NCI-H146 treated with DMSO at 0.1 percent for 48 hours (cell line): ENCODE measurements around the gene GALNS.
A peak's percentile ranks its signal among the peaks of the same experiment; 100 is the strongest.
"Not testable (repeated sequence)": the region's sequence is repeated elsewhere in the genome, so short reads cannot be mapped to it uniquely, and the experiment has no call there.

Source experiments
- DNase-seq: peaks from one replicate; lab custom pipeline; 2025; ENCODE audit not compliant: unreplicated experiment; lab: John Stamatoyannopoulos, UW

Gene GALNS

DNA sequence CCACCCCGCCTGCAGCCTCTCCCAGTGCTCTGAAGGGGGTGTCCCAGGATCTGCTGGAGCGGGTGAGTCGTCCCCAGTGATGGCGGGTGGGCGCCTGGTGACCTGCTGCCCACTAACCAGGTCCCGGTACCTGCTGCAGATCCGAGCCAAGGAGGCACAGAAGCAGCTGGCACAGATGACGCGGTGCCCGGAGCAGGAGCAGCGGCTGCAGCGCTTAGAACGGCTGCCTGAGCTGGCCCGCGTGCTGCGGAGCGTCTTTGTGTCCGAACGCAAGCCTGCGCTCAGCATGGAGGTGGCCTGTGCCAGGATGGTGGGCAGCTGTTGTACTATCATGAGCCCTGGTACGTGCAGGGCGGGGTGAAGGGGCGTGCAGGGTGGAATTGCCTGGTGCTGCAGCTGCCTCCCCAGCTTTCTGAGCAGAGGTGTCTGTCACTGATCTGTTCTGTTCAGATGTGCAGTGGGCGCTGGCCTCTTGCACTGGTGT, 49.6 kb downstream of the GALNS start:
- no peak for DNase-seq

- no peak for DNase-seq
Observed at GRCh38 chr16:88806491-88807111, 50.1 kb downstream of the GALNS start.

DNA sequence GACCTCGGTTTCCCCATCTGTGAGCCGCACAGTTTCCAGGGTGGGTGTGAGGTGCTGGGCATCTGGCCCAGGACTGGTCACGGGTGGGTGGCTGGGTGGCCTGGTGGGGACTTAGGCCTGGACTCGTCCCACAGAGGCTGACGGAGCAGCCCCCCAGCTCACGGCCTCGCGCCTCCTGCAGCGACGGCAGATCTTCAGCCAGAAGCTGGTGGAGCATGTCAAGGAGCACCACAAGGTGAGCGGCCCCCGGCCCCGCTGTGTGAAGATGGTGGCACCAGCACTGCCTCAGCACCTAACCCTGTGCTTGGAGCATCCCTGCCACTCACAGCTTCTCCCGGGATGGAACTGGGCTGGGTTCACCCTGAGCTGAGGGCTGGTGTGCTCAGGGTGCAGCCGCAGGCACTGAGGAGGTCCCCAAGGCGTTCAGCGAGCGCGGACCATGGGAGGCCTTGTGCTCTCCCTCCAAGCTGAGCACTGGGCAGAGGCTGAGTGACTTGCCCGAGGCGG, 50.8 kb downstream of the GALNS start:
- no peak for DNase-seq

DNA sequence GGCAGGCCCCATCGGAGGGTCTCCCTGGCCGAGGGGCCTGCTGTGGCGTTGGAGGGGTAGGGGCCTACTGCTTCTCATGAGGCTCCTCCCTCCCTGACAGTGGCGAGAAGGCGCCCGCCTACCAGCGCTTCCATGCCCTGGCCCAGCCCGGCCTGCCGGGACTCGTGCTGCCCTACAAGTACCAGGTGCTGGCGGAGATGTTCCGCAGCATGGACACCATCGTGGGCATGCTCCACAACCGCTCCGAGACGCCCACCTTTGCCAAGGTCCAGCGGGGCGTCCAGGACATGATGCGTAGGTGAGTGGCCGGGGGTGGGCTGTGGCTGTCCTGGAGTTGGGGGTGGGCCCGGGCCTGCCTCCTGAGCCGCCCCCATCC, 51.4 kb downstream of the GALNS start:
- DNase-seq: no peak

- peak; percentile 15 for DNase-seq
Observed at GRCh38 chr16:88804552-88805339, 52.0 kb downstream of the GALNS start.

DNA sequence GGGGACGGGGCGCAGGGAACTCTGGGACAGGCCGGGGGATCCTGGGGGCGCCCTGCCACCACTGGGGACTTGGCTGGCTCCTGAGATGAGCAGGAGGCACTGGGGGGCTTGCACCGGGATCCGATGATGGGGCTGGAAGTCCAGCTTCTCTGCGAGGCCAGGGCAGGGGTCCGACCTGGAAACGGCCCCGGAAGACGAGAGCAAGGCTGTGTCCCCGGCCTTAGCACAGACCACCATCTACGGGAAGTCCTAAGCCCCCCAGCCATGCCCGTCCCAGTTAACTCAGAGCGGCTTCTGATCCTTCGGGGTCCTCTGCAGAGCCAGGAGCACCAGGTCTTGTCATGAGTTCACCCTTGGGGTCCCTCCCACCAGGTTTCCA, 52.6 kb downstream of the GALNS start:
- no peak for DNase-seq

DNA sequence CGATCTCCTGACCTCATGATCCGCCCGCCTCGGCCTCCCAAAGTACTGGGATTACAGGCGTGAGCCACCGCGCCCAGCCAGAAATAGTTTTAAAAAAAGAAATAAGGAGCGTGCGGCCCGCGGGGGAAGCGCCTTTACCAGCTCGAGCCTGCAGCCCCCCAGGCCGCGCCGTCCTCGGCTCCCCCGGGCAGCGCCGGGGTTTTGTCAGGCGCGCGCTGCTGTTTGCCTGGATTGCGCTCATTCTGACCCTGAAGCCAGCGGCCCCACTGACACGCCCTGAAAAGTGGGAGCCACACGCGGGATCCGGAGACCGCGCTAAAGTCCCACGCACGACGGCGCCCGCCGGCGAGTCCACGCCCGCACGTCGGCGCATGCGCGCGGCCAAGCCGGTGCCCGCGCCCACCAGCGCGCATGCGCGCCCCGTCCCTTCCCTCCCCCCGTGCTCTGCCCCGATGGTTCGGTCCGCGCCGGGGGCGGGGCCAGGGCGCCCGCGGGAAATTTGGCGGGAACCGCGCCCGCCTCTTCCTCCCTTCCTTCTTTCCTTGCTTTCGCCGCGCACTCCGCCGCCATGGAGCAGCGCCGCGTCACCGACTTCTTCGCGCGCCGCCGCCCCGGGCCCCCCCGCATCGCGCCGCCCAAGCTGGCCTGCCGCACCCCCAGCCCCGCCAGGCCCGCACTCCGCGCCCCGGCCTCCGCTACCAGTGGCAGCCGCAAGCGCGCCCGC, 53.3 kb downstream of the GALNS start, which contains the start of gene CDT1:
TSS of gene CDT1 (plus strand) at position 526 of the 724 bp plus-strand sequence. CDS start at position 569, 43 bp downstream.
- DNase-seq: peak; percentile 44

DNA sequence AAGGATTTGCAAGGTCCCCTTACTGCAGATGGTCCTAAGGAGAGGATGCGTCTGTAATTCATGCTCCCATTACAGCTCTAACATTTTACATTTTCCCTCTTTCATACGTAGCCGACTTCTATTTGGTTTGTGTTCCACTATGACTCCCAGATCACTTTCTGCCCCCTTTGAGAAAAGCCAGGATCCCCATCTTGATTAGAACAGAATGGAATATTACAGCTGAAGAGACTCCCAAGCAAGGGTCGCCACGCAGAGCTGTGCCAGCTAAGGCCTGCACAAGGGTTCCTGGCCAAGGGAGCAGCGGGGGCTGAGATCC, 56.5 kb downstream of the GALNS start:
- DNase-seq: no peak

DNA sequence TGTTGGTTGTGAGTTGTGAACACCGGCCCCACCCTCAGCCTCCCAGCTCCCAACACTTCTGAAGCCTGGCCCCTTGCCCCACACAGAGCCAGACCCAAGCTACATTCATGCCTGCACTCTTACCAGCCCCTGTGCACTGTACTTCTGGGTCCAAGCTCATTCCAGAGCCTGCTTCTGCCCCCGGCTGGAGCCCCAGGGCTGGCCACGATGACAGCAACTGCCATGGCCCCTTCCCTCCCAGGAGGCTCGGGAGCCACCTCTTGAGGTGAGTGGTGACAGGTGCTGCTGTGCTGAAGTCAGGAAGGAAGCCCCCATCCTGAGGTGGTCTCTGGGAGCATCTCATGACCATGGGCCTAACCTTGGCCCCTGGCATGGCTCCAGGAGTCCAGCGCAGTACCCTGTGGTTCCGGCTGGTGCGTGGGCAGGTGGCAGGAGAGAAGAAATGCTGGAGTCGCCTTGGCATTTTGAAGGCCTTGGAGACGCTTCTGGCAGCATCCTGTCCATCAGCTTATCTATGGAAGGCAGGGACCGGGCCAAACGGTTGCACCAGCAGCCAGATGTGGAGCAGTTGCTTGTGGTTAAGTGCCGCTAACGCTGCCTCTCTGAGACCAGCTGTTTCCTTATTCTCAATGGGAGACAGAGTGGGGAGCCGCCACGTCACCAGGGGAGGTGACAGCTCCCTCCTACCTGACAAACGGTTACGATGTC, 57.0 kb downstream of the GALNS start:
- DNase-seq: no peak

- no peak for DNase-seq
Observed at GRCh38 chr16:88798772-88799455, 57.8 kb downstream of the GALNS start.

DNA sequence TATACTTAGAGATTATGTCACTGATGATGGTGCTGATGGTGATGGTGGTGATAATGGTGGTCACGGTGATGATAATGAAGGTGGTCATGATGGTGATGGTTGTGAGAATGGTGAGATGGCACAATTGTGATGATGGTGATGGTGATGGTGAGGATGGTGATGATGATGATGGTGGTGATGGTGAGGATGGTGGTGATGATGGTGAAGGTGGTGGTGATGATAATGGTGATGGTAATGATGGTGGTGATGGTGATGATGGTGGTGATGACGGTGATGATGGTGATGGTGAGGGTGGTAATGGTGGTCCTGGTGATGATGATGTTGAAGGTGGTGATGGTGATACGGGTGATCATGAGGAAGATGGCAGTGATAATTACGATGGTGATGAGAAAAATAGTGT, 58.7 kb downstream of the GALNS start:
- DNase-seq: no peak

DNA sequence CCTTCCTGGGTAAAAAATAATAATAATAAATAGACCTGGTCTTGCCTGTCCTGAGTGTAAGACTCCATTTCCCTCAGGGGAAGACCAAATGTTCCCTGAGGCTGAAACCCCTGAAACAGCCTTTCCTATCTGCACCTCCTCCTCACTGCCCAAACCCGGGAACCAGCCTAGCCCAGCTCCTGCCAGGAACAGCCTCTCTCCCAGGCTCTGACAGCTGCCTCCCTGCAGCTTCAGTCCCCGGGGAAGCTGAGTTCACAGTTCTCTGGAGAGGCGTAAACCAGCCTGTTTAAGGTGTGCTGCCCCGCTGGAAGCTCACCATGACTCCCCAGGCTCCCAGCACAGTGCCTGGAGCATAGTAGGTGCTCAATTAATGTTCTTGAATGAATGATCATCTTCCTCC, 60.5 kb downstream of the GALNS start:
- DNase-seq: no peak

DNA sequence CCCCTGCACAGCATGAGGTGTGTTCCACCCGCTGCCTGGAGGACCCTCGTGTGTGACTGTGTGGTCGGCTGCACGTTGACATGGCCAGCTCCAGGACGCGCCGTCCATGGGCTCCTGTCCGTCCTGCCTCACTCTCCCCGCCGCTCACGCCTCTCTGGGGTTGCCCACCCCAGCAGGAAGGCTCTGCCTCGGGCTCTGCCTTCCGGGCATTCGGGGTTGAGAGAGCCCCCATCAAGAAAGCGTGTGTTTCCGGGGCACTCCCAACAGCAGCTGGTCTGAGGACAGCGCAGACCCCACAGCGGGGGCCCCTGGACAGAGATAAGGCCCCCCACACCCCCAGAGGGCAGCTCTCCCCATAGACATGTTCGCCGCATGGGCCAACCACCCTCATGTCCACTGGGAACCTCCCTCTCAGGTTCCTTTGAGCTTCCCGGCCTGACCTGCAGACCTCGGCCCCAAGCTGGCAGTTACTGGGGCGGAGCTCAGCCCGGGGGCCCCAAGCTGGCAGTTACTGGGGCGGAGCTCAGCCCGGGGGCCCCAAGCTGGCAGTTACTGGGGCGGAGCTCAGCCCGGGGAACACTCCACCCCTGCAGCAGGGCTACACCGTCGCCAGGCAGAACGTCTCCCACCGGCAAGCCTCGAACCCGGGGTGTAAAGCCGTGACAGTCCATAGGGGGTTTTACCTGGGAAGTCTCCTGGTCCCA, 63.3 kb downstream of the GALNS start:
- DNase-seq: no peak

GRCh38 chr16:88792668-88793250, 64.0 kb downstream of the GALNS start:
- no peak for DNase-seq

DNA sequence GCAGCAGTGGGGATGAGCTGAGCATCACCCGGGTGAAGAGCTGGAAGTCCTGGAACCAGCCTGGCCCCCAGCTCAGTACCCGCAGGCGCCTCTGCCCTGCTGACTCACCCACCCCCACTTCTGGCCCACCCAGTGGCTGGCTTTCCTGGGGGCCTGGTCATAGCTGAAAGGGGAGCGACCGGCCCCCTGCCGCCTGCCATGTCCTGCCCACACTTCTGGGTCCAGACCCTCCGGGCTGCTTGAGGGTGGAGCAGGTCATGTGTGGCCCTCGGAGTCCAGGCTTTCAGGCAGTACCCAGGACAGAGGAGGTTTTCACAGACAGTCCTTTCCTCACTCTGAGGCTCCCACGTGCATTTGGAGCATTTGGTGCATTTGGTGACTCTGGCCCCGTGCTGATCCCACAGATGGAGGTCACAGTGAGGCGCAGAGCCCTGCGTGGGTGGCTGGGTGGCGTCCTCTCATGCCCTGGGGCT, 64.6 kb downstream of the GALNS start:
- no peak for DNase-seq

GRCh38 chr16:88790312-88791211, 66.2 kb downstream of the GALNS start:
- DNase-seq: no peak

GRCh38 chr16:88789594-88789993, 67.2 kb downstream of the GALNS start:
- no peak for DNase-seq

DNA sequence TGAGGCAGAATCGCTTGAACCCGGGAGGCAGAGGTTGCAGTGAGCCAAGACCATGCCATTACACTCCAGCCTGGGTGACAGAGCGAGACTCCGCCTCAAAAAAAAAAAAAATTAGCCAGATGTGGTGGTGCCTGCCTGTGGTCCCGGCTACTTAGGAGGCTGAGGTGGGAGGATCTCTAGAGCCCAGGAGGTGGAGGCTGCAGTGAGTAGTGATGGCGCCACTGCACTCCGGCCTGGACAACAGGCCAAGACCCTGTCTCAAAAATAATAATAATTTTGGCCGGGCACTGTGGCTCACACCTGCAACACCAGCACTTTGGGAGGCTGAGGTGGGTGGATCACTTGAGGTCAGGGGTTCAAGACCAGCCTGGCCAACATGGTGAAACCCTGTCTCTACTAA, 68.0 kb downstream of the GALNS start:
- not testable (repeated sequence) for DNase-seq
